ENCODE data around the gene ARL4C.

Gene ARL4C

GRCh38 chr2:234492717-234493485 lies 4.0 kb downstream of the ARL4C start:
- TF ChIP-seq PAX5 (IDR thresholded peaks at IDR 0.05; ENCODE audit: insufficient read depth, low read length, severe bottlenecking) (no peak), TAF1 (IDR thresholded peaks at IDR 0.05; ENCODE audit: low read depth, low read length) (no peak), POLR2A (IDR thresholded peaks at IDR 0.05; ENCODE audit: low read depth, low read length) (no peak), POU2F2 (IDR thresholded peaks at IDR 0.05; ENCODE audit: low read depth, low read length) (no peak), POLR2AphosphoS5 (IDR thresholded peaks at IDR 0.05; ENCODE audit: low read depth, low read length) (no peak), SPI1 (IDR thresholded peaks at IDR 0.05; ENCODE audit: low read depth, low read length) (no peak)
- no peak for FAIRE-seq
- no peak for DNase-seq (ENCODE audit: insufficient read length, low spot score)

GRCh38 chr2:234491897-234492296 lies 5.0 kb downstream of the ARL4C start:
- no peak for FAIRE-seq
- TF ChIP-seq SPI1 (IDR thresholded peaks at IDR 0.05; ENCODE audit: low read depth, low read length) (no peak), PAX5 (IDR thresholded peaks at IDR 0.05; ENCODE audit: insufficient read depth, low read length, severe bottlenecking) (no peak), POLR2A (IDR thresholded peaks at IDR 0.05; ENCODE audit: low read depth, low read length) (no peak), POLR2AphosphoS5 (IDR thresholded peaks at IDR 0.05; ENCODE audit: low read depth, low read length) (no peak), POU2F2 (IDR thresholded peaks at IDR 0.05; ENCODE audit: low read depth, low read length) (no peak), TAF1 (IDR thresholded peaks at IDR 0.05; ENCODE audit: low read depth, low read length) (no peak)

GRCh38 chr2:234491281-234491680 lies 5.6 kb downstream of the ARL4C start:
- no peak for DNase-seq (ENCODE audit: insufficient read length, low spot score)
- FAIRE-seq = no peak

More at GRCh38 chr2:234491897-234492296, 5.0 kb downstream of the ARL4C start:
- DNase-seq (ENCODE audit: insufficient read length, low spot score) = no peak

GRCh38 chr2:234490271-234491091 lies 6.4 kb downstream of the ARL4C start:
- FAIRE-seq (peak; percentile 69), DNase-seq (ENCODE audit: insufficient read length, low spot score) (no peak)
- TF ChIP-seq PAX5 (IDR thresholded peaks at IDR 0.05; ENCODE audit: insufficient read depth, low read length, severe bottlenecking) (no peak), SPI1 (IDR thresholded peaks at IDR 0.05; ENCODE audit: low read depth, low read length) (peak; percentile 44; the same call in 1 of the 2 replicates)

More at GRCh38 chr2:234491281-234491680, 5.6 kb downstream of the ARL4C start:
- TF ChIP-seq POU2F2 (IDR thresholded peaks at IDR 0.05; ENCODE audit: low read depth, low read length) (no peak), TAF1 (IDR thresholded peaks at IDR 0.05; ENCODE audit: low read depth, low read length) (no peak), SPI1 (IDR thresholded peaks at IDR 0.05; ENCODE audit: low read depth, low read length) (no peak), POLR2A (IDR thresholded peaks at IDR 0.05; ENCODE audit: low read depth, low read length) (no peak), POLR2AphosphoS5 (IDR thresholded peaks at IDR 0.05; ENCODE audit: low read depth, low read length) (no peak), PAX5 (IDR thresholded peaks at IDR 0.05; ENCODE audit: insufficient read depth, low read length, severe bottlenecking) (no peak)

GRCh38 chr2:234488913-234489451 lies 7.9 kb downstream of the ARL4C start:
- TF ChIP-seq POLR2AphosphoS5 (IDR thresholded peaks at IDR 0.05; ENCODE audit: low read depth, low read length) = no peak
- no peak for TF ChIP-seq PAX5 (IDR thresholded peaks at IDR 0.05; ENCODE audit: insufficient read depth, low read length, severe bottlenecking)
- TF ChIP-seq POU2F2 (IDR thresholded peaks at IDR 0.05; ENCODE audit: low read depth, low read length) = no peak
- TF ChIP-seq POLR2A (IDR thresholded peaks at IDR 0.05; ENCODE audit: low read depth, low read length) = no peak
- no peak for TF ChIP-seq TAF1 (IDR thresholded peaks at IDR 0.05; ENCODE audit: low read depth, low read length)
- TF ChIP-seq SPI1 (IDR thresholded peaks at IDR 0.05; ENCODE audit: low read depth, low read length) = peak; percentile 65
- DNase-seq (ENCODE audit: insufficient read length, low spot score) (no peak), FAIRE-seq (peak; percentile 90)

- no peak for FAIRE-seq
- TF ChIP-seq POLR2A (IDR thresholded peaks at IDR 0.05; ENCODE audit: low read depth, low read length) = no peak
- TF ChIP-seq TAF1 (IDR thresholded peaks at IDR 0.05; ENCODE audit: low read depth, low read length) = no peak
- no peak for TF ChIP-seq PAX5 (IDR thresholded peaks at IDR 0.05; ENCODE audit: insufficient read depth, low read length, severe bottlenecking)
- TF ChIP-seq POU2F2 (IDR thresholded peaks at IDR 0.05; ENCODE audit: low read depth, low read length) = no peak
- no peak for TF ChIP-seq POLR2AphosphoS5 (IDR thresholded peaks at IDR 0.05; ENCODE audit: low read depth, low read length)
- TF ChIP-seq SPI1 (IDR thresholded peaks at IDR 0.05; ENCODE audit: low read depth, low read length) = no peak
- no peak for DNase-seq (ENCODE audit: insufficient read length, low spot score)
Measured at GRCh38 chr2:234488486-234488885, 8.4 kb downstream of the ARL4C start.

GRCh38 chr2:234487356-234487755 lies 9.5 kb downstream of the ARL4C start:
- no peak for TF ChIP-seq POU2F2 (IDR thresholded peaks at IDR 0.05; ENCODE audit: low read depth, low read length)
- TF ChIP-seq POLR2AphosphoS5 (IDR thresholded peaks at IDR 0.05; ENCODE audit: low read depth, low read length) = no peak
- TF ChIP-seq POLR2A (IDR thresholded peaks at IDR 0.05; ENCODE audit: low read depth, low read length) = no peak
- no peak for TF ChIP-seq TAF1 (IDR thresholded peaks at IDR 0.05; ENCODE audit: low read depth, low read length)
- TF ChIP-seq PAX5 (IDR thresholded peaks at IDR 0.05; ENCODE audit: insufficient read depth, low read length, severe bottlenecking) = no peak
- TF ChIP-seq SPI1 (IDR thresholded peaks at IDR 0.05; ENCODE audit: low read depth, low read length) = no peak
- FAIRE-seq = no peak
- DNase-seq (ENCODE audit: insufficient read length, low spot score) = no peak

GRCh38 chr2:234483568-234484251 lies 13.2 kb downstream of the ARL4C start:
- FAIRE-seq (peak; percentile 64), DNase-seq (ENCODE audit: insufficient read length, low spot score) (no peak)
- peak; percentile 68 for TF ChIP-seq SPI1 (IDR thresholded peaks at IDR 0.05; ENCODE audit: low read depth, low read length)
- TF ChIP-seq PAX5 (IDR thresholded peaks at IDR 0.05; ENCODE audit: insufficient read depth, low read length, severe bottlenecking) = no peak
- no peak; the same call in 1 of the 2 replicates for TF ChIP-seq POU2F2 (IDR thresholded peaks at IDR 0.05; ENCODE audit: low read depth, low read length)
- no peak for TF ChIP-seq TAF1 (IDR thresholded peaks at IDR 0.05; ENCODE audit: low read depth, low read length)

GRCh38 chr2:234481301-234481700 lies 15.6 kb downstream of the ARL4C start:
- TF ChIP-seq POLR2AphosphoS5 (IDR thresholded peaks at IDR 0.05; ENCODE audit: low read depth, low read length) (no peak), POLR2A (IDR thresholded peaks at IDR 0.05; ENCODE audit: low read depth, low read length) (no peak), TAF1 (IDR thresholded peaks at IDR 0.05; ENCODE audit: low read depth, low read length) (no peak), POU2F2 (IDR thresholded peaks at IDR 0.05; ENCODE audit: low read depth, low read length) (no peak), PAX5 (IDR thresholded peaks at IDR 0.05; ENCODE audit: insufficient read depth, low read length, severe bottlenecking) (no peak), SPI1 (IDR thresholded peaks at IDR 0.05; ENCODE audit: low read depth, low read length) (no peak)
- FAIRE-seq = no peak
- DNase-seq (ENCODE audit: insufficient read length, low spot score) = no peak
